Kidney (tissue), 14 donors: ENCODE results near the gene ATAT1. TPM values are rescaled to one million over a fixed set of nuclear protein-coding genes. Genes with fewer than 3 reads are reported as not detected.
A peak's percentile ranks its signal among the peaks of the same experiment; 100 is the strongest.

Experiments
- DNase-seq, 5 donors: peaks; one replicate each; pipeline ENCODE4 v3.0.0-alpha.2; 2013 to 2020
- FAIRE-seq: peaks from 2 replicates; lab custom pipeline; 2012; peaks lifted over from hg19 to GRCh38; lab: Jason Lieb, UNC
- H3K27ac ChIP-seq, 2 donors: one replicate each; pipeline ENCODE4 v1.7.0; 2013; ENCODE audit warnings: low read depth in 2 of 2, low read length in 2 of 2, inconsistent platforms in 1 of 2
- H3K27me3 ChIP-seq: one replicate; pipeline ENCODE4 v1.7.1; 2013; ENCODE audit warnings: low read length, inconsistent platforms; ENCODE audit not compliant: control insufficient read depth, insufficient read depth
- H3K36me3 ChIP-seq, 3 donors: one replicate each; pipeline versions ENCODE4 v1.7.0 to v1.7.1; 2013; ENCODE audit warnings: low read length in 3 of 3, control low read depth in 1 of 3, inconsistent platforms in 1 of 3; ENCODE audit not compliant: insufficient read depth in 3 of 3, control insufficient read depth in 2 of 3
- H3K4me1 ChIP-seq, 3 donors: one replicate each; pipeline versions ENCODE4 v1.7.0 to v1.7.1; 2013; ENCODE audit warnings: low read length in 3 of 3, inconsistent platforms in 1 of 3, low read depth in 1 of 3; ENCODE audit not compliant: control insufficient read depth in 2 of 3, insufficient read depth in 2 of 3
- H3K4me3 ChIP-seq, 3 donors: one replicate each; pipeline versions ENCODE4 v1.7.0 to v1.8.1; 2013; ENCODE audit warnings: low read length in 3 of 3, control low read depth in 1 of 3, inconsistent platforms in 1 of 3
- H3K9ac ChIP-seq, 3 donors: one replicate each; pipeline versions ENCODE4 v1.7.0 to v1.7.1; 2013; ENCODE audit warnings: low read length in 3 of 3, control low read depth in 1 of 3, inconsistent platforms in 1 of 3
- H3K9me3 ChIP-seq, 3 donors: one replicate each; pipeline versions ENCODE4 v1.7.0 to v1.7.1; 2013; ENCODE audit warnings: low read length in 3 of 3, control low read depth in 1 of 3, inconsistent platforms in 1 of 3; ENCODE audit not compliant: control insufficient read depth in 2 of 3, insufficient read depth in 1 of 3
- CTCF ChIP-seq: IDR thresholded peaks from 3 replicates; pipeline ENCODE4 v1.5.1; 2012; ENCODE audit warnings: mild to moderate bottlenecking, moderate library complexity, borderline replicate concordance; ENCODE audit not compliant: insufficient read depth; ENCODE audit errors: extremely low read depth
- intact Hi-C: fragments of 100-400 bp; cut with DNase I; formaldehyde crosslinking; loops from one replicate; pipeline ENCODE4 v1.11.1; 2022
- microRNA-seq: library from miRNA; unstranded; fragments of <30 nt; microRNA quantifications from one replicate; pipeline ENCODE4 v1.2.0, GENCODE V29; 2020
- polyA plus RNA-seq: library from polyadenylated mRNA; stranded (reverse); fragments of 350-450 nt; fragmentation: Illumina TruSeq; extraction: RNeasy Lipid Tissue Mini Kit (QIAGEN cat#74804); gene quantifications from one replicate; pipeline ENCODE4 v1.2.3, GENCODE V29; 2014; ENCODE audit warnings: low read depth, low replicate concordance; ENCODE audit not compliant: insufficient read depth
- total RNA-seq: library from RNA; stranded (reverse); fragmentation: NEBNext Ultra II Directional; extraction: Animal tissue kit (Norgen Biotek cat#: 25700); gene quantifications from one replicate; pipeline ENCODE4 v1.2.1, GENCODE V29; 2021
- donor health status: control.
- donor health status: control.
- donor health status: control.
- donor health status: control.
- donor health status: control.
- donor health status: DM: yes; HTN: yes; CAD: no.
- donor health status: Normal renal cell carcinoma (clear cell type).

The ATAT1 gene
- total and polyA plus RNA-seq, 2 donors from 2014 or later: 10.4 to 12.4 TPM

- Histone ChIP-seq H3K4me3 (peak overlapping the region; percentile 48 to 81 (median 50)), H3K27me3 (no peaks in the 10 kb centered on the region), H3K9ac (peak overlapping the region in 2 of 3 donors; percentile 16 to 72), H3K9me3 (no peaks in the 10 kb centered on the region), H3K36me3 (no peaks in the 10 kb centered on the region), H3K4me1 (peaks cover 3 to 18% (median 15%) of the 10 kb centered on the region in 3 donors), H3K27ac (peak overlapping the region in 1 of 2 donors; percentile 58)
- FAIRE-seq: no peak
- TF ChIP-seq CTCF: no peak
- intact Hi-C loops: no loop called here
- peak in 1 of 5 donors; percentile 45 for DNase-seq
Observed at GRCh38 chr6:30691208-30691847, 64.7 kb downstream of the ATAT1 start.

Small RNA genes within 50 kb of the gene (microRNA-seq; reads per million reads assigned to microRNA genes)
- 34.5 reads per million, percentile 39 among the genes with 10 or more reads in this experiment for gene MIR877

Other genes starting within 250 kb of the ATAT1 start
- gene HLA-E, start 137.4 kb upstream of the ATAT1 start, total RNA-seq: 525 TPM
- 387 TPM for gene HLA-E, start 137.4 kb upstream of the ATAT1 start, polyA plus RNA-seq
- 70.4 TPM for gene GNL1, start 70.4 kb upstream of the ATAT1 start, total RNA-seq
- 64.9 TPM for gene GNL1, start 70.4 kb upstream of the ATAT1 start, polyA plus RNA-seq
- gene PRR3, start 69.6 kb upstream of the ATAT1 start, total RNA-seq: 9.3 TPM
- gene PRR3, start 69.6 kb upstream of the ATAT1 start, polyA plus RNA-seq: 7.9 TPM
- 47.2 TPM for gene ABCF1, start 55.4 kb upstream of the ATAT1 start, total RNA-seq
- gene ABCF1, start 55.4 kb upstream of the ATAT1 start, polyA plus RNA-seq: 32.9 TPM
- 65.0 TPM for gene PPP1R10, start 9.6 kb upstream of the ATAT1 start, total RNA-seq
- gene PPP1R10, start 9.6 kb upstream of the ATAT1 start, polyA plus RNA-seq: 19.7 TPM
- gene MRPS18B, start 9.0 kb upstream of the ATAT1 start, total RNA-seq: 62.1 TPM
- 135 TPM for gene MRPS18B, start 9.0 kb upstream of the ATAT1 start, polyA plus RNA-seq
- 27.4 TPM for gene C6orf136, start 20.3 kb downstream of the ATAT1 start, total RNA-seq
- 45.6 TPM for gene C6orf136, start 20.3 kb downstream of the ATAT1 start, polyA plus RNA-seq
- gene DHX16, start 46.1 kb downstream of the ATAT1 start, total RNA-seq: 30.5 TPM
- gene DHX16, start 46.1 kb downstream of the ATAT1 start, polyA plus RNA-seq: 26.7 TPM
- 51.9 TPM for gene PPP1R18, start 59.8 kb downstream of the ATAT1 start, total RNA-seq
- gene PPP1R18, start 59.8 kb downstream of the ATAT1 start, polyA plus RNA-seq: 17.1 TPM
- gene NRM, start 64.1 kb downstream of the ATAT1 start, total RNA-seq: 14.2 TPM
- 14.2 TPM for gene NRM, start 64.1 kb downstream of the ATAT1 start, polyA plus RNA-seq
- gene MDC1, start 90.4 kb downstream of the ATAT1 start, total RNA-seq: 47.9 TPM
- 9.5 TPM for gene MDC1, start 90.4 kb downstream of the ATAT1 start, polyA plus RNA-seq
- gene TUBB, start 93.5 kb downstream of the ATAT1 start, total RNA-seq: 295 TPM
- 197 TPM for gene TUBB, start 93.5 kb downstream of the ATAT1 start, polyA plus RNA-seq
- 227 TPM for gene FLOT1, start 115.8 kb downstream of the ATAT1 start, total RNA-seq
- gene FLOT1, start 115.8 kb downstream of the ATAT1 start, polyA plus RNA-seq: 317 TPM
- gene IER3, start 117.7 kb downstream of the ATAT1 start, total RNA-seq: 59.5 TPM
- gene IER3, start 117.7 kb downstream of the ATAT1 start, polyA plus RNA-seq: 94.3 TPM